ENCODE results near the gene DKKL1.
"Not testable (repeated sequence)": the region's sequence is repeated elsewhere in the genome, so short reads cannot be mapped to it uniquely, and the experiment has no call there.

DKKL1 gene
- 0 reads per million in 2 donors for total RNA-seq

GRCh38 chr19:49363268-49364082, at the start of gene DKKL1:
Gene DKKL1 (plus strand): TSS chr19:49363877. CDS start chr19:49363999, 122 bp downstream.
- peak; percentile 26 to 51 (median 48) for DNase-seq

- no peak for DNase-seq
Observed at GRCh38 chr19:49315111-49315510, 48.6 kb upstream of the DKKL1 start.

DNA sequence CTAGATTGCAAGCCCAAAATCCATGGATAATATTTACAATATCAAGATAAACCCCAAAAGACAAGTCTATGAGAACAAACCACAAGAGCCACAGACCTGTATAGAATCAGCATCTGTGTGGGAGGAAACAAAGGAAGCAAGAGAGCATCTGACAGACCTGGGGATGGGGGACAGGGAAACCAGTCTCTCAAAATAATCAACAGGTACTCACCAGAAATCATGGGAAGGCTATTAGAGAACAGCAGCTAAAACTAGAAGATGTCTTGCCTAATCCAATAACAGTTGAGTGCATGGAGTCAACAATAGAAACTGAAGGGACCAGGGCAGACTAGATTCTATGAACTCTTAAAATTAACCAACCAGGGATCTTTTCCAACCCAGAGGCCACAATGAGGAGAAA, 47.4 kb upstream of the DKKL1 start:
- no peak for DNase-seq

- DNase-seq = no peak
Observed at GRCh38 chr19:49318296-49318695, 45.4 kb upstream of the DKKL1 start.

- DNase-seq = no peak
Observed at GRCh38 chr19:49324801-49325576, 38.7 kb upstream of the DKKL1 start, which contains the start of gene SLC6A16. Gene SLC6A16 (minus strand): TSS chr19:49325191. CDS start chr19:49311347, 13,844 bp downstream.

- not testable (repeated sequence) for DNase-seq
Observed at GRCh38 chr19:49325756-49326155, 37.9 kb upstream of the DKKL1 start.

DNA sequence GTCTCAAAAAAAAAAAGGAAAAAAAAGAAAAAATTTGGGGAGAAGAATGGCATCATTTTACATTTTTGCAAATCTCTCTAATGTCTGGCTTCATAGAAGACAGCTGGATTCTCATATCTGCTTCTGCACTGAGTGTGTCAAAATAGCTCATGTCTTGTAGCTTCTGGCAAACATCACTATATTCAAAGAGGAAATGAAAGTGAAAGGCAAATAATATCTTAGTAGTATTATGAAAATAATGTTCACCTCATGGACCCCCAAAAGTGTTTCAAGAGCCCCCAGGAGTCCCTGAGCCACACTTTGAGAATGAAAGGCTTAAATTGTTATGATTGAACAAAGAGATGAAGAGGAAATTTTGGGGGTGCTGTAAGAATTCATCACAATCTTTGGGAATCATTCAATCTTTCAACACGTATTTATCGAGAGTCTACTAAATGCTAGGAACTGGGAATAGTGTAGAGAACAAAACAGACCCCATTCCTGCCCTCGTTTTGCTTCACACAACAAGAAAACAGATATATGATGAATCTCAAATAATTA, 37.4 kb upstream of the DKKL1 start:
- DNase-seq = no peak

- DNase-seq = peak in 2 of 5 experiments; percentile 22 to 62
Observed at GRCh38 chr19:49327878-49328544, 35.7 kb upstream of the DKKL1 start.

- DNase-seq = no peak
Observed at GRCh38 chr19:49328741-49329140, 34.9 kb upstream of the DKKL1 start.

GRCh38 chr19:49331187-49331586, 32.5 kb upstream of the DKKL1 start:
- not testable (repeated sequence) for DNase-seq

- peak in 4 of 5 experiments; percentile 42 to 88 (median 48) for DNase-seq
Observed at GRCh38 chr19:49331616-49332055, 32.0 kb upstream of the DKKL1 start.

DNA sequence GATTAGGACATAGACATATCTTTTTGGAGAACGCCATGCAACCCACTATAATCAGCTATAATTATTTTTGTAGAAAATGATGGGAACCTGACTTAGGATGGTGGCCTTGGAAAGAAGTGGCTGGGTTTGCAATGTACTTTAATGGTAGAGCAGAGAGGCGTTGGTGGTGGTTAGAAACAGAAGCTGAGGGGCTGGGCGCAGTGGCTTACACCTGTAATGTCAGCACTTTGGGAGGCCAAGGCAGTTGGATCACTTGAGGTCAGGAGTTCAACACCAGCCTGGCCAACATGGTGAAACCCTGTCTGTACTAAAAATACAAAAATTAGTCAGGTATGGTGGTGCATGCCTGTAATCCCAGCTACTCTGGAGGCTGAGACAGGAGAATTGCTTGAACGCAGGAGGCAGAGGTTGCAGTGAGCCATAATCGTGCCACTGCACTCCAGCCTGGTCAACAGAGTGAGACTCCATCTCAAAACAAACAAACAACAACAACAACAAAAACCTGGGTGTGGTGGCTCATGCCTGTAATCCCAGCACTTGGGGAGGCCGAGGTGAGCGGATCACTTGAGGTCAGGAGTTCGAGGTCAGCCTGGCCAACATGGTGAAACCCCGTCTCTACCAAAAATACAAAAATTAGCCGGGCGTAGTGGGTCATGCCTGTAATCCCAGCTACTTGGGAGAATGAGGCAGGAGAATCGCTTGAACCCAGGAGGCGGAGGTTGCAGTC, 30.8 kb upstream of the DKKL1 start:
- DNase-seq = not testable (repeated sequence)

DNA sequence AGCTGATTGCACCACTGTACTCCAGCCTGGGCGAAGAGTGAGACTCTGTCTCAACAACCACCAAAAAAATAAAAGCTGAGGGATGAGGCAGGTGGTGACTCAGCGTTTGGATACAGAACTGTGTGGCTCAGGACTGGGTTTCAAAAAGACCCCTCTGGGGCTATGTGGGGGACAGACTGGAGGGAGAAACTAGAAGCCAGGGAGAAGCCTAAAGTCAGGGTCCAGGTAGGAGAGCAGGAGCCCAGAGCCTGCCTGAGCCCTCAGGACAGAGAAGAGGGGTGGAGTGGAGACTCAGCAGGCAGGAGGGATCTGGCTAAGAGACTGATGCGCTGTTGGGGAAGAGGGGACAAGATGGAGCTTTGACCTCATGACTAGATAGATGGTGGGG, 30.3 kb upstream of the DKKL1 start:
- no peak for DNase-seq

- peak; percentile 23 to 82 (median 64) for DNase-seq
Observed at GRCh38 chr19:49333811-49334288, 29.8 kb upstream of the DKKL1 start.

GRCh38 chr19:49335071-49335783, 28.4 kb upstream of the DKKL1 start, which contains the start of gene CD37:
Gene CD37 (plus strand): TSS chr19:49335406. CDS start chr19:49335541, 135 bp downstream.
- peak in 4 of 5 experiments; percentile 29 to 75 (median 48) for DNase-seq

DNA sequence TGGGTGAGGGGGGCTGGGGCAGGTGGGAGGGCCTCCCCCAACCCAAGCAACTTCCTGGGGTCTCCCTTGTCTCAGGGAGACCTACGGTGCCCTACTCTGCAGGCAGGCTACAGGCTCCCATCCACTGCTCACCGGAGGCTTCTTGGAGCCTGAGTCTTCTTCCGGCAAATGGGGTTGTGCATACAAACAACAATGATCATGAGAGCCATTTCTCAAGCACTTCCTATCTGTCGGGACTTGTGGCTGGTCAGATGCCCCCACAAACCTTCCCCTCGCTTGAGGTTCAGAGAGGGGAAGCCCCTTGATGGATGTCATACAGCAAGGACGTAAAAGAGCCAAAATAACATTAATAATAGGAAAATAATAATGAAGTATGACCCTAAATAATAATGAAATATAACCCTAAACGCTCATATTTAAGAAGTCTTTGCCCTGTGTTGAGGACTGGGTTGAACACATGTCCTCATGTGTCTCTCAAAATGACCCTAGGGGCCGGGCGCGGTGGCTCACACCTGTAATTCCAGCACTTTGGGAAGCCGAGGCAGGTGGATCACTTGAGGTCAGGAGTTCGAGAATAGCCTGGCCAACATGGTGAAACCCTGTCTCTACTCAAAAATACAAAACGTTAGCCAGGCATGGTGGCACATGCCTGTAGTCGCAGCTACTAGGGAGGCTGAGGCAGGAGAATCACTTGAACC, 27.7 kb upstream of the DKKL1 start:
- DNase-seq = peak in 1 of 5 experiments; percentile 75

DNA sequence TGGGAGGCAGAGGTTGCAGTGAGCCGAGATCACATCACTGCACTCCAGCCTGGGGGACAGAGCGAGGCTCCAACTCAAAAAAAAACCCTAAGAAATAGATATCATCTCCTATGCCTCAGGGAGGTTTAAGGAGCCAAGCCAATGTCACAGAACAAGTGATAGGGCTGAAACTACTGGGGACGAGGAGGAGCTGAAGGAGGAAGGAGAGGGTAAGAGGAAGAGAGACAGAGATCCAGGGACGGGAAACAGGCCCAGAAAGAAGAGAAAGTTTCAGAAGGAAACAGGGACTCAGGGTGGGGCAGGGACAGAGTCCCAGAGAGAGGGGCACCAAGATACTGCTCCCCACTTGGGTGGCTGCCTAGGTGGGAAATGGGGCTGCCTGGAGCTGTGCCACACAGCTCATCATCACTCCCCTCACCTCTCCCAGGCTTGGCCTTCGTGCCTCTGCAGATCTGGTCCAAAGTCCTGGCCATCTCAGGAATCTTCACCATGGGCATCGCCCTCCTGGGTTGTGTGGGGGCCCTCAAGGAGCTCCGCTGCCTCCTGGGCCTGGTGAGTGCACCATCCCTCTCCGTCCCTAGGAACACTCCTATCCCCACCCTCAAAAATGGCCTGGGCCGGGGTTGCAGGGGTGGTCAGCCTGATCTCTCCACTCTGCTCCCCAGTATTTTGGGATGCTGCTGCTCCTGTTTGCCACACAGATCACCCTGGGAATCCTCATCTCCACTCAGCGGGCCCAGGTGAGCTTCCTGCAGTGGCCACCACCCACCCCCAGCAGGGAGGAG, 27.0 kb upstream of the DKKL1 start:
- DNase-seq = no peak

GRCh38 chr19:49337267-49338022, 26.2 kb upstream of the DKKL1 start:
- no peak for DNase-seq
